GM18498 (cell line): ENCODE data around the gene DACH1.

ENCODE experiments used
- ATAC-seq: cut with Tn5 transposase; IDR thresholded peaks from one replicate; pipeline ENCODE4 v1.9.1; 2021; ENCODE audit warnings: mild to moderate bottlenecking, moderate library complexity; ENCODE audit not compliant: unreplicated experiment

Gene DACH1

GRCh38 chr13:71430681-71431080 is 436.3 kb downstream of the DACH1 start:
- ATAC-seq: no peak

GRCh38 chr13:71417205-71417604 is 449.8 kb downstream of the DACH1 start:
- ATAC-seq: no peak

GRCh38 chr13:71412231-71412630 is 454.8 kb downstream of the DACH1 start:
- ATAC-seq: no peak

- ATAC-seq: no peak
These were observed 458.6 kb downstream of the DACH1 start for GRCh38 chr13:71408416-71408815.

- ATAC-seq: no peak
These were observed 467.3 kb downstream of the DACH1 start for GRCh38 chr13:71399631-71400215.

GRCh38 chr13:71396149-71396548 is 470.9 kb downstream of the DACH1 start:
- ATAC-seq: no peak

GRCh38 chr13:71395053-71395452 is 472.0 kb downstream of the DACH1 start:
- ATAC-seq: no peak

- no peak for ATAC-seq
These were observed 472.8 kb downstream of the DACH1 start for GRCh38 chr13:71394176-71394575.
